ENCODE results near the gene CRISP1. TPM values are rescaled to one million over a fixed set of nuclear protein-coding genes. Genes with fewer than 3 reads are reported as not detected.
"Not testable (repeated sequence)": the region's sequence is repeated elsewhere in the genome, so short reads cannot be mapped to it uniquely, and the experiment has no call there.

The CRISP1 gene, protein sequence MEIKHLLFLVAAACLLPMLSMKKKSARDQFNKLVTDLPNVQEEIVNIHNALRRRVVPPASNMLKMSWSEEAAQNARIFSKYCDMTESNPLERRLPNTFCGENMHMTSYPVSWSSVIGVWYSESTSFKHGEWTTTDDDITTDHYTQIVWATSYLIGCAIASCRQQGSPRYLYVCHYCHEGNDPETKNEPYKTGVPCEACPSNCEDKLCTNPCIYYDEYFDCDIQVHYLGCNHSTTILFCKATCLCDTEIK
- total RNA-seq = not detected
- long read RNA-seq = 0 reads

DNA sequence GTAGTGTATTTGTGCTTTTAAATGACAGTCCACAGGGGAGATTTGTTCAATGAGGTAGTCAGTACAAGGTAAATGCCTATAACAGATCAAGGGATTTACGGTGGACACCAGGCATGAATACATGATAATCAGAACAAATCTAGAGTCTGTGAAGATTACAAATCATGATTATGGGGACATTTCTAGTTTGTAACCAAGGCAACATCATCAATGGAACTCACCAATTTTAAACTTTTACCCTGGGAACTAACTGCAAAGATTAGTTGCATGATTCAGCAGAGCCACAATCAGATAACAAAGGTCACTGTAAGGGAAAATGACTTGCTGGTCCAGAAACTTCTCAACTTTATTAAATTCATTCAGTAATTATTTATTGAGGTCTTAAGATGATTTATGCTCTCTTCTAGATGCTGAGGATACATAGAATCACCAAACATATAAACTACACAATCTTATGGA is at the start of gene CRISP1:
Gene CRISP1, minus strand, starts transcription at position 51 of the 459 bp plus-strand sequence. CDS start 9,135 bp downstream, outside the sequence.
- intact Hi-C loops (cut with DNase I) = no loop called here
- DNase-seq = no peak
- no peak for ATAC-seq

GRCh38 chr6:49915035-49915434 is 48.7 kb upstream of the CRISP1 start:
- ATAC-seq (peak; percentile 99), DNase-seq (peak; percentile 38)
- intact Hi-C loops (cut with DNase I) = no loop called here

- intact Hi-C loops (cut with DNase I) = no loop called here
Observed at GRCh38 chr6:49913636-49914375, 47.5 kb upstream of the CRISP1 start.

DNA sequence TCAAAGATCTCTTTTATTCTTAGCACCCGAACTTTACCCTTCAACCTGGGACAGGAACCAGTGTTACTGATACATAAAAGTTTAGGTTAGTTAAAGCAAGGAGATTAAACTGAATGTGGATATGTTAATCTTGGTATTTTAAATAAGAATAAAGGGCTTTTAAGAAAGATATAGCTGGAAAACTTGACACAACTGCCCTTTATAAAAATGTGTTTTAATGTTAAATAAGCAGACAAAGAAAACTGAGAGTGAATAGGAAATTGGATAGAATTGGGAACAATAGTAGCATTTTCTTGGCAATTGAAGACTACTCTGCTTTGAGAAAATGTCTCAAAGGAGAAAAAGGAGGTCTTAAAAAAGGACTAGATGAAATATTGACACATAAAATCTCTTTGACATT is 45.9 kb upstream of the CRISP1 start:
- no peak for ATAC-seq
- intact Hi-C loops (cut with DNase I) = no loop called here
- no peak for DNase-seq

More at GRCh38 chr6:49913636-49914375, 47.5 kb upstream of the CRISP1 start:
- DNase-seq (no peak), ATAC-seq (no peak)

GRCh38 chr6:49911252-49911651 is 44.9 kb upstream of the CRISP1 start:
- intact Hi-C loops (cut with DNase I) = no loop called here
- no peak for ATAC-seq
- no peak for DNase-seq

DNA sequence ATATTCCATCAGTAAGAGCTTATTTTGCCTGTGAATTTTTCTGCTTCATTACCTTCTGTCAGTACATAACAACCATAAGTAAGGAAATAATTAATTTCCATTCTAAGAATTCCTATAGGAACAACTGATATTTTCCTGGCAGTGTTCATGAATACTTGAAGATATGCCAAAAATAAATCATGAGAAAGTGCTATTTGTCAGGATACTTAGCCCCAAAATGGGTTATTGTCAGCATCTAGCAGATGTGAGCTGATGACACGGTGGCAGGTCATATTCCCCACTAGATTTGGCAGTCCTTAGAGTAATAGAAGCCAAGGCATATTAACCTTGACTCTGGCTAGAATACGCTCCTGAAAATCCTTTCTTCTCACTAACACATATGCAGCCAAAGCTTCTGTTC is 43.2 kb upstream of the CRISP1 start:
- ATAC-seq (peak in 1 of 2 donors; percentile 61), DNase-seq (no peak)
- intact Hi-C loops (cut with DNase I) = no loop called here

- DNase-seq (no peak), ATAC-seq (peak in 1 of 2 donors; percentile 44)
- intact Hi-C loops (cut with DNase I) = no loop called here
Observed at GRCh38 chr6:49906526-49906925, 40.2 kb upstream of the CRISP1 start.

DNA sequence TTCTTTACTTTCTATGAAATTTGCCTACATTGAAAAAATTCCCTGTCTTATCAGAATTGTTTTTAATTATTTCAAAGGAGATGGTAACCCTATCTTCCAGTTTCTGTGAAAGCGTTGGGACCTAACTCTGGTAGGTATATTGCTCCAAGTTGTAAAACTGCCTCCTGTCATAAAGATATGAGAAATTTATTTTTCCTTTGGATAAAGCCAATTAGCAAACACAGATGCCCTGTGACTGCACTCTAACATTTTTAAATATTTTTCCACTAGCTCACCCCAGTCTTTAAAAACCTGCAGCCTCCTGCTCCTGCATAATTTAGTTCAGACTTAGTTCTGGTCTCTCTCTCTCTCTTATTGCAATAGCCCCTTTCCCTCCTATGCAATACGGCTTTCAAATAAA is 39.0 kb upstream of the CRISP1 start:
- ATAC-seq = no peak
- intact Hi-C loops (cut with DNase I) = no loop called here
- no peak for DNase-seq

- DNase-seq (no peak), ATAC-seq (no peak)
- intact Hi-C loops (cut with DNase I) = no loop called here
Observed at GRCh38 chr6:49902856-49903255, 36.5 kb upstream of the CRISP1 start.

DNA sequence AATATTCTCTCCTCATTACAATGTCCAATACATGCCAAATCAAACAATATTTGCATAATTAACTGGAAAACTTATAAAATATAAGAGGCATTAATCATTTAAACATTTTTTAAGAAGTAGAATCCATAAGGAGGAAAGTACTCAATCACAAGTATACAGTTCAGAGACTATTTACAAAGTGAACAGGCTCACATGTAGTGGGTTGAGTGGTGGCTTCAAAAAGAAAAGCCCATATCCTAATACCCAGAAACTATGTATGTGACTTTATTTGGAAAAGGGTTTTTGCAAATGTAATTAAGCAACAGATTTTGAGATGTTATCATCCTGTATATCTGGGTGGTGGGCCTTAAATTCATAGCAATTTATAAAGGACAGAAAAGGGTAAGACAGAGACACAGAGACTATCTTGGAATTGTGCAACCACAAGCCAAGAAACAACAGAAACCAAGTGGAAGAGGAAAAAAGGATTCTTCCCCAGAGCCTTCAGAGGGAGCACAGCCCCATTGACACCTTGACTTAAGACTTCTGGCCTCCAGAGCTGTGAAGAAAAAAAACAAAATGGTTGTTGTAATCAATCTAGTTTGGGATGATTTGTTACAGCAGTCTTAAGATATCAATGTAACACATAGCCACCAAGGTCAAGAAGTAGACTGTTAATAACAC is 32.7 kb upstream of the CRISP1 start:
- intact Hi-C loops (cut with DNase I) = no loop called here
- no peak for DNase-seq
- no peak for ATAC-seq

DNA sequence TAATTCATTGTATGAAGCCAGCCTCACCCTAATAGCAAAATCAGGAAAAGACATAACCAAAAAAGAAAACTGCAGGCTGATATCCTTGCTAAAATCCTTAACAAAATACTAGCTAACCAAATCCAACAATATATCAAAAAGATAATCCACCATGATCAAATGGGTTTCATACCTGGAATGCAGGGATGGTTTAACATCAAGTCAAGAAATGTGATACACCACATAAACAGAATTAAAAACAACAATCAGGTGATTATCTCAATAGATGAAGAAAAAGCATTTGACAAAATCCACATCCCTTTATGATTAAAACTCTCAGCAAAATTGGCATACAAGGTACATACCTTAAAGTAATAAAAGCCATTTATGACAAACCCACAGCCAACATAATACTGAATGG is 29.2 kb upstream of the CRISP1 start:
- intact Hi-C loops (cut with DNase I); DNase-seq; ATAC-seq: not testable (repeated sequence)

DNA sequence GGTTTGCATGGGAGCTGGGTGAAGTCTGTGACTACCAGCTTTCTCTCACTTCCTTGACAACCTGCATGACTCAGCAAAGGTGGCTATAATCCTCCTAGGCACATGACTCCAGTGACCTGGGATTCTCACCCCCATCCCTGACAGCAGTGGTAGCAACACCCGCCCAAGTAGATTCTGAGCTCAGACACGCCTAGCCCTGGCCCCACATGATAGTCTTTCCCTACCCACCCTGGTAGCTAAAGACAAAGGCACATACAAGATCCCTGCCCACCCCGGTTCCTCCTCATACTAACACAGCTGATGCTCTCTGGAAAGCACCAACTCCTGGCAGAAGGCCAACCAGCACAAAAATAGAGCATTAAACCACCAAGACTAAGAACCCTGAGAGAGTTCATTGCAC is 25.9 kb upstream of the CRISP1 start:
- DNase-seq (no peak), ATAC-seq (no peak)
- intact Hi-C loops (cut with DNase I) = no loop called here

DNA sequence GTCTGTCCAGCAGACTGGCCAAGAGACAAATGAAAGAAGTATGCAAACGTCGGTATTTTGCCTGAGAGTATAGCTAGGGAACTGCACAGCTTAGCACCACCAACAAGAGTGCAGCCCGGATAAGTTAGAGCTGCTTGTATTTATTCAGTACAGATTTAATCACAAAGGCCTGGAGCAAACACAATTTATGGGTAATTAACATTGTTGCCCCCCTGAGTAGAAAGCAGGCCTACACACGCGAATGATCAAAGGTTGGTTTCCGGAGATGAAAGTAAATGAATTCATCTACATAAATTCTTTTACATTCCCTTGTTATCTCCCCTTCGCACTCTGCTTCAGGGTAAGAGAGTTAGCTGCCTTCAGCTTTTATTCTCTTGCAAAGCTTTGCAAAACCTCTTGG is 24.7 kb upstream of the CRISP1 start:
- intact Hi-C loops (cut with DNase I) = no loop called here
- DNase-seq = no peak
- no peak for ATAC-seq

DNA sequence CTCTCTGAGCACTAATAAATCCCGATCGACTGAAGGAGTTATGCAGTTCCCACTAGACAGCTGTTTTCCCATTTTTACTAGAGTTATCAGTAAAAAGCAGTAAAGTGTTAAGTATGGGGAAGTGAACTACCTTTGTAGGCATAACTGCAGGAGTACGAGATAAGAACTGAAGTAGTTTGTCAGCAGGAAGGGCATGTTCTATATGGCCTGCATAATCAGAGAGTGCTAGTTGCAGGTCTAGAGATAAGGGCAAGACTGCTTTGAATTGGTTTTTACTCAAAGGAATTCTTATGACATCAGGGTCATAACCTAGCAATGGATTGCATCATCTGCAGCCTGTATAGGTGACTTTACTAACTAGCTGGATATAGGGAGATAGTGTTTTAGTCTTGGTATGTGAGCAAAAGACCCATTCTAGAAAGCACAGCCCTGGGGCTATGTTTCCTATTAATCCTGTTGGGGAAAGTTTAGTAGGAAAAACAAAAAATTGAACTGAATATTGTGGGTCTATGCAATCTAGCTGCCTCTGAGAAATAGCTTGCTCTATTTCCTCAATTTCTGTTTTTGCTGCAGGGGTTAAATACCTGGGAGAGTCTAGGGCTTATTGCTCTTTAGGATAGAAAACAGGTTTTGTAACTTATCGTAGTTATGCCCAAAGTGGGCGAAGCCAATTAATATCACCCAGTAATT is 22.6 kb upstream of the CRISP1 start:
- DNase-seq (no peak), ATAC-seq (no peak)
- intact Hi-C loops (cut with DNase I) = no loop called here

DNA sequence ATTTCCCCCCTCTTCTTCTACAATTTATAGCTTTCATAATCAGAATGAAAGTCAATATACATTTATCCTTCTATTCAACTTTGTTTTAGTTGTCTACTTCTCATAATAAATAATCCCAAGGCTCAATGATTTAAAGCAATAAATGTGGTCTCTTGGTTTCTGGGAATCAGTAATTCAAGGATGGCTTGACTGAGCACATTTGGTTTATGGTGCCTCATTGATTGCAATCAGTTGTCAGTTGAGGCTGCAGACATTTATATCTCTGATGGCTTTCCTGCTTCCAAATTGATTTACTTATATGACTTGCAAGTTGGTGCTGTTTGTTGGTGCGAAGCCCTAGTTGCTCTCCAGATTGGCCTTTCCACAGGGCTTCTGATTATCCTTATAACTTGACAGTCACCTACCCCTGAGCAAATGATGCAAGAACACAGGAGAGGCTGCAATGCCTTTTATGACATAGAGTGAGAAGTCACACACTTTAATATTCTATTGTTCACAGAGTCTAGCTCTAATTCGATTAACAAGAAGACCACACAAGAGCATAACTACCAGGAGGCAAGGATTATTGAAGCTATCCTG is 2.7 kb upstream of the CRISP1 start:
- DNase-seq (no peak), ATAC-seq (no peak)
- intact Hi-C loops (cut with DNase I) = no loop called here

DNA sequence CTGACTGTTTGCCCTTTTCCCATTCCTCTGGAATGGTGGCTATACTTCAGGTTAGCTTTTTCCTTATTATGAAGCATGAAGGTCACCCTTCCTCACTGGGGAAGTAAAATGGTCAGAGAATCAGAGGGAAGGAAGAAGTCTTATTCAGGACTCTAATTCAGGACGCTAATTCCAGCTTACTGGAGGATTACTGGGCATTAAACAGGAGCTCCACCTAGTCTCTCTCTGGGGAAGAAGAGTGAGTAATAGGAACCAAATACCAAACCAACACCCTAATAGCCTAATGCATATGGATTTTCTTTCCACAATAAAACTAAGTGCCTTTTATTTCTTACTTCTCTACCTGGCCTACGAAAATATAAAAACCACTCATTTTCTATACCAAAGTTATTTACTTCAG is 10.1 kb downstream of the CRISP1 start:
- ATAC-seq = no peak
- no peak for DNase-seq
- intact Hi-C loops (cut with DNase I) = loop anchor here in 1 of 2 donors (10.0 kb wide), 1 partner anchor 231 kb away; no protein-coding TSS in a partner anchor

DNA sequence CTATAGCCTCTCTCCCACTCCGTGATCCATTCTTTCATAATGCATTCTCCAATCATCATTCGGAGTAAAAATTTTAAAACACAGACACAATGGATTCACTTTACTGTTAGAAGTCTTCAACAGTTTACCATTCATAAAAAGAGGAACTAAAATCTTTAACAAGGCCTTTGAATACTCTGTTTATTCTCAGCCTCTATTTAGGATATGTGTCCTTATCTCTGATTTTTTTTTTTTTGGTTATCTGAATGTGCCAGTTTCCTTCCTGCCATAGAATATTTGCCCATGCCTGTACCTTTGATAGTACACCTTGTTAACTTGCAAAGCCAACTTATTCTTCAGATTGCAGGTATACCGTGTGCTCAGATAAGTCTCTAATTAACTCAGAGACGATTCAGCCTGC is 11.1 kb downstream of the CRISP1 start:
- DNase-seq = no peak
- ATAC-seq = no peak
- intact Hi-C loops (cut with DNase I) = loop anchor here in 1 of 2 donors (10.0 kb wide), 1 partner anchor 230 kb away; no protein-coding TSS in a partner anchor

GRCh38 chr6:49852975-49853374 is 13.4 kb downstream of the CRISP1 start:
- ATAC-seq (no peak), DNase-seq (no peak)
- intact Hi-C loops (cut with DNase I) = loop anchor here (5.0 to 10.0 kb wide), 3 partner anchors 228 to 326 kb away; no protein-coding TSS in a partner anchor

Data from left cardiac atrium (tissue), 4 donors.